H9 (cell line): Measurements from ENCODE around the gene ZNF423. TPM values are rescaled to one million over a fixed set of nuclear protein-coding genes. Genes with fewer than 3 reads are reported as not detected.

Source experiments
- DNase-seq: peaks from one replicate; pipeline ENCODE4 v3.0.0-alpha.2; 2017
- H2AFZ ChIP-seq: one replicate; pipeline ENCODE4 v1.6.1; 2013; ENCODE audit warnings: mild to moderate bottlenecking, low read length, control low read depth, moderate library complexity
- H2AK5ac ChIP-seq: 2 replicates; pipeline ENCODE4 v1.6.1; 2013; ENCODE audit warnings: low read length, control low read depth, mixed read lengths; ENCODE audit not compliant: insufficient read length
- H2BK120ac ChIP-seq: one replicate; pipeline ENCODE4 v1.6.1; 2013; ENCODE audit warnings: low read depth, mild to moderate bottlenecking, low read length, control low read depth, inconsistent platforms; ENCODE audit not compliant: poor library complexity, severe bottlenecking
- H2BK12ac ChIP-seq: 2 replicates; pipeline ENCODE4 v1.6.1; 2013; ENCODE audit warnings: low read length, control low read depth, mixed read lengths, low read depth; ENCODE audit not compliant: insufficient read length
- H2BK15ac ChIP-seq: 2 replicates; pipeline ENCODE4 v1.6.1; 2013; ENCODE audit warnings: low read depth, low read length, control low read depth
- H2BK20ac ChIP-seq: one replicate; pipeline ENCODE4 v1.6.1; 2013; ENCODE audit warnings: low read depth, mild to moderate bottlenecking, low read length, control low read depth, inconsistent platforms; ENCODE audit not compliant: poor library complexity, severe bottlenecking
- H2BK5ac ChIP-seq: 2 replicates; pipeline ENCODE4 v1.6.1; 2013; ENCODE audit warnings: low read length, control low read depth, mixed read lengths; ENCODE audit not compliant: insufficient read length
- H3K14ac ChIP-seq: 2 replicates; pipeline ENCODE4 v1.6.1; 2013; ENCODE audit warnings: low read length, control low read depth; ENCODE audit not compliant: insufficient read depth
- H3K18ac ChIP-seq: 2 replicates; pipeline ENCODE4 v1.6.1; 2013; ENCODE audit warnings: low read depth, mild to moderate bottlenecking, mixed read lengths, low read length, control low read depth; ENCODE audit not compliant: insufficient read length
- H3K23ac ChIP-seq: 2 replicates; pipeline ENCODE4 v1.6.1; 2013; ENCODE audit warnings: low read length, control low read depth, mixed read lengths, low read depth; ENCODE audit not compliant: insufficient read length
- H3K23me2 ChIP-seq: 2 replicates; pipeline ENCODE4 v1.6.1; 2013; ENCODE audit warnings: low read depth, mild to moderate bottlenecking, mixed read lengths, low read length, control low read depth; ENCODE audit not compliant: insufficient read length, poor library complexity, severe bottlenecking
- H3K27ac ChIP-seq: 2 replicates; pipeline ENCODE4 v1.5.1; 2013; ENCODE audit warnings: low read length, control low read depth, mixed read lengths, low read depth; ENCODE audit not compliant: insufficient read length
- H3K27me3 ChIP-seq: 2 replicates; pipeline ENCODE4 v1.6.1; 2013; ENCODE audit warnings: low read length, control low read depth, inconsistent platforms; ENCODE audit not compliant: insufficient read depth
- H3K4ac ChIP-seq: 2 replicates; pipeline ENCODE4 v1.6.1; 2013; ENCODE audit warnings: low read depth, mild to moderate bottlenecking, control low read depth, inconsistent platforms, low read length, moderate library complexity
- H3K4me1 ChIP-seq: 2 replicates; pipeline ENCODE4 v1.6.1; 2013; ENCODE audit warnings: low read length, control low read depth, inconsistent platforms; ENCODE audit not compliant: insufficient read depth
- H3K4me2 ChIP-seq: 2 replicates; pipeline ENCODE4 v1.6.1; 2013; ENCODE audit warnings: low read length, control low read depth, mixed read lengths; ENCODE audit not compliant: insufficient read length, insufficient read depth
- H3K56ac ChIP-seq: 2 replicates; pipeline ENCODE4 v1.6.1; 2013; ENCODE audit warnings: low read depth, mild to moderate bottlenecking, mixed read lengths, low read length, control low read depth; ENCODE audit not compliant: insufficient read length
- H3K79me1 ChIP-seq: 2 replicates; pipeline ENCODE4 v1.6.1; 2013; ENCODE audit warnings: low read depth, mild to moderate bottlenecking, moderate library complexity, low read length, control low read depth, inconsistent platforms; ENCODE audit not compliant: insufficient read depth, poor library complexity, severe bottlenecking
- H3K79me2 ChIP-seq: 2 replicates; pipeline ENCODE4 v1.6.1; 2013; ENCODE audit warnings: low read length, control low read depth, inconsistent platforms; ENCODE audit not compliant: insufficient read depth
- H3K9ac ChIP-seq: 2 replicates; pipeline ENCODE4 v1.6.1; 2013; ENCODE audit warnings: low read length, control low read depth, mixed read lengths; ENCODE audit not compliant: insufficient read length; ENCODE audit errors: extremely low read depth
- H3K9me3 ChIP-seq: one replicate; pipeline ENCODE4 v1.6.1; 2013; ENCODE audit warnings: low read depth, low read length, inconsistent platforms; ENCODE audit not compliant: control insufficient read depth
- H3T11ph ChIP-seq: one replicate; pipeline ENCODE4 v1.6.1; 2013; ENCODE audit warnings: mild to moderate bottlenecking, low read length, control low read depth, inconsistent platforms
- H4K20me1 ChIP-seq: one replicate; pipeline ENCODE4 v1.6.1; 2013; ENCODE audit not compliant: control insufficient read depth, insufficient read length, insufficient read depth
- H4K5ac ChIP-seq: 2 replicates; pipeline ENCODE4 v1.6.1; 2013; ENCODE audit warnings: low read depth, mild to moderate bottlenecking, mixed read lengths, low read length, control low read depth; ENCODE audit not compliant: insufficient read length
- H4K8ac ChIP-seq: replicated peaks from 2 replicates; pipeline ENCODE4 v1.6.1; 2013; ENCODE audit warnings: low read length, control low read depth, mixed read lengths, low read depth; ENCODE audit not compliant: insufficient read length
- H4K91ac ChIP-seq: 2 replicates; pipeline ENCODE4 v1.6.1; 2013; ENCODE audit warnings: low read depth, mild to moderate bottlenecking, moderate library complexity, mixed read lengths, low read length, control low read depth; ENCODE audit not compliant: insufficient read length
- H3K27ac Mint-ChIP-seq, 3 experiments: 2 replicates in 2 of 3; 3 replicates in 1 of 3; pipeline ENCODE4 v1.8.0; 2020 to 2021; ENCODE audit warnings: mixed read lengths in 3 of 3, mild to moderate bottlenecking in 1 of 3, moderate library complexity in 1 of 3
- H3K27me3 Mint-ChIP-seq: 2 replicates; pipeline ENCODE4 v1.8.0; 2021; ENCODE audit warnings: low read depth, mild to moderate bottlenecking, moderate library complexity, mixed read lengths
- H3K36me3 Mint-ChIP-seq, 3 experiments: 2 replicates in 2 of 3; 3 replicates in 1 of 3; pipeline ENCODE4 v1.8.0; 2020 to 2021; ENCODE audit warnings: low read depth in 3 of 3, mixed read lengths in 3 of 3; ENCODE audit not compliant: insufficient read depth in 1 of 3
- H3K4me1 Mint-ChIP-seq, 2 experiments: 2 replicates each; pipeline ENCODE4 v1.8.0; 2020; ENCODE audit warnings: mixed read lengths in 2 of 2
- H3K4me3 Mint-ChIP-seq, 2 experiments: 2 replicates in 1 of 2; 3 replicates in 1 of 2; pipeline ENCODE4 v1.8.0; 2020 to 2021; ENCODE audit warnings: mild to moderate bottlenecking in 2 of 2, mixed read lengths in 2 of 2, moderate library complexity in 1 of 2
- H3K9me3 Mint-ChIP-seq, 2 experiments: 2 replicates in 1 of 2; 3 replicates in 1 of 2; pipeline ENCODE4 v1.8.0; 2020; ENCODE audit warnings: mild to moderate bottlenecking in 2 of 2, mixed read lengths in 2 of 2, moderate library complexity in 1 of 2
- WGBS: extraction: QIAGEN DNeasy Blood & Tissue Kit; methylation state at CpG from one replicate; pipeline ENCODE4 v1.1.7; 2013; ENCODE audit warnings: missing lambda C conversion rate, low lambda C conversion rate, mixed read lengths; ENCODE audit not compliant: insufficient read length; ENCODE audit errors: extremely low coverage; 5-methylcytosine and 5-hydroxymethylcytosine counted together
- total RNA-seq: library from RNA; stranded (reverse); gene quantifications from 2 replicates; pipeline ENCODE4 v1.2.1, GENCODE V29; 2021
- TF ChIP-seq, protein P1 (sequence below): fragments of 200-600 bp; sonication (generic); conservative IDR thresholded peaks from 3 replicates; pipeline ENCODE4 v1.8.0; 2021; ENCODE audit warnings: antibody characterized with exemption, mild to moderate bottlenecking

The ZNF423 gene
- total RNA-seq, 1 experiment from 2014 or later: 51.5 TPM

DNA sequence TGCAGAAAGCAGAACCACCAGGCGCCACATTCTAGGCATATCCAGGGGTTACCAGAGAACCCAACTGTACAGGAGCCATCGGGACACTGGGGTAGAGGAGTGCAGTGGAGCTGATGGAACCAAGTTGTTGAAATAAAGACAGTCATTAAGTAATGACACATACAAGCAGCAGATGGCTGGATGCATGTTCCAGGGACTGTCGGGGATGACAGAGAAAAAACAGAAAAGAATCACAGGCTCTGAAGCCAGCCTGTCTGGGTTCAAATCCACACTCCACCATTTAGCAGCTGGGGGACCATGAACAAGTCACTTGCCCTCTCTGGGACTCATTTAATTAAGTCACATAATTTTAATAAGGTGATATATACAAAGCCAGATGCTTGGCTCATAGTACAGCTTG lies 117.1 kb downstream of the ZNF423 start:
- H2BK12ac ChIP-seq: no peak overlapping the region
- no peaks in the 10 kb centered on the region; the same call in 1 of the 2 replicates for H3K27me3 Mint-ChIP-seq
- H3K9me3 Mint-ChIP-seq: no peaks in the 10 kb centered on the region
- peaks cover 0 to 2% (median 0%) of the 10 kb centered on the region in 3 experiments; a peak in 3 of 7 replicates for H3K36me3 Mint-ChIP-seq
- H2BK15ac ChIP-seq: no peak overlapping the region
- no peak overlapping the region for H3K4me2 ChIP-seq
- H3K27me3 ChIP-seq: no peaks in the 10 kb centered on the region
- no peak overlapping the region for H2AK5ac ChIP-seq
- H3K14ac ChIP-seq: no peak overlapping the region
- TF ChIP-seq, protein P1, sequence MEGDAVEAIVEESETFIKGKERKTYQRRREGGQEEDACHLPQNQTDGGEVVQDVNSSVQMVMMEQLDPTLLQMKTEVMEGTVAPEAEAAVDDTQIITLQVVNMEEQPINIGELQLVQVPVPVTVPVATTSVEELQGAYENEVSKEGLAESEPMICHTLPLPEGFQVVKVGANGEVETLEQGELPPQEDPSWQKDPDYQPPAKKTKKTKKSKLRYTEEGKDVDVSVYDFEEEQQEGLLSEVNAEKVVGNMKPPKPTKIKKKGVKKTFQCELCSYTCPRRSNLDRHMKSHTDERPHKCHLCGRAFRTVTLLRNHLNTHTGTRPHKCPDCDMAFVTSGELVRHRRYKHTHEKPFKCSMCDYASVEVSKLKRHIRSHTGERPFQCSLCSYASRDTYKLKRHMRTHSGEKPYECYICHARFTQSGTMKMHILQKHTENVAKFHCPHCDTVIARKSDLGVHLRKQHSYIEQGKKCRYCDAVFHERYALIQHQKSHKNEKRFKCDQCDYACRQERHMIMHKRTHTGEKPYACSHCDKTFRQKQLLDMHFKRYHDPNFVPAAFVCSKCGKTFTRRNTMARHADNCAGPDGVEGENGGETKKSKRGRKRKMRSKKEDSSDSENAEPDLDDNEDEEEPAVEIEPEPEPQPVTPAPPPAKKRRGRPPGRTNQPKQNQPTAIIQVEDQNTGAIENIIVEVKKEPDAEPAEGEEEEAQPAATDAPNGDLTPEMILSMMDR: no peak
- H3K23ac ChIP-seq: no peak overlapping the region
- no peak overlapping the region for H3K4me3 Mint-ChIP-seq
- DNase-seq: no peak
- no peak overlapping the region for H3T11ph ChIP-seq
- no peak overlapping the region for H3K27ac ChIP-seq
- no peak overlapping the region for H3K9ac ChIP-seq
- H2AFZ ChIP-seq: no peak overlapping the region
- no peak overlapping the region for H4K91ac ChIP-seq
- no peaks in the 10 kb centered on the region for H4K20me1 ChIP-seq
- H2BK20ac ChIP-seq: no peak overlapping the region
- H4K5ac ChIP-seq: no peak overlapping the region
- H2BK120ac ChIP-seq: no peak overlapping the region
- peaks cover 23 to 26% of the 10 kb centered on the region in 2 experiments for H3K4me1 Mint-ChIP-seq
- H3K27ac Mint-ChIP-seq: no peak overlapping the region
- H3K18ac ChIP-seq: no peak overlapping the region
- H3K23me2 ChIP-seq: no peaks in the 10 kb centered on the region
- H4K8ac ChIP-seq: no peak overlapping the region
- no peaks in the 10 kb centered on the region for H3K9me3 ChIP-seq
- no peaks in the 10 kb centered on the region for H3K79me1 ChIP-seq
- H3K4me1 ChIP-seq: no peaks in the 10 kb centered on the region
- no peaks in the 10 kb centered on the region; the same call in 1 of the 2 replicates for H3K79me2 ChIP-seq
- H3K4ac ChIP-seq: no peak overlapping the region
- WGBS: no CpG with 5 or more reads among the region's 3 CpGs
- H2BK5ac ChIP-seq: no peak overlapping the region
- H3K56ac ChIP-seq: no peak overlapping the region
